GM21717 (cell line): ENCODE results near the gene MRPL51.
"Not testable (repeated sequence)": the region's sequence is repeated elsewhere in the genome, so short reads cannot be mapped to it uniquely, and the experiment has no call there.

ENCODE experiments used
- ATAC-seq: cut with Tn5 transposase; IDR thresholded peaks from one replicate; pipeline ENCODE4 v1.9.1; 2021; ENCODE audit warnings: mild to moderate bottlenecking, moderate library complexity; ENCODE audit not compliant: unreplicated experiment

The MRPL51 gene

GRCh38 chr12:6489449-6489848 lies 3.6 kb downstream of the MRPL51 start:
- no peak for ATAC-seq

GRCh38 chr12:6488240-6488639 lies 4.8 kb downstream of the MRPL51 start:
- ATAC-seq, result no peak

GRCh38 chr12:6478416-6478815 lies 14.6 kb downstream of the MRPL51 start:
- no peak for ATAC-seq

GRCh38 chr12:6477601-6478377 lies 15.3 kb downstream of the MRPL51 start:
- ATAC-seq, result not testable (repeated sequence)

GRCh38 chr12:6476489-6476888 lies 16.6 kb downstream of the MRPL51 start:
- no peak for ATAC-seq

GRCh38 chr12:6475233-6475975 lies 17.7 kb downstream of the MRPL51 start:
- ATAC-seq, result not testable (repeated sequence)

GRCh38 chr12:6472491-6472890 lies 20.6 kb downstream of the MRPL51 start:
- no peak for ATAC-seq

- ATAC-seq, result no peak
Measured at GRCh38 chr12:6471989-6472360, 21.1 kb downstream of the MRPL51 start.

GRCh38 chr12:6470375-6471163 lies 22.5 kb downstream of the MRPL51 start, which contains the start of gene VAMP1:
Gene VAMP1, minus strand, starts transcription at chr12:6470677. Its CDS starts 146 bp downstream, at chr12:6470531.
- ATAC-seq, result peak; percentile 89

- ATAC-seq, result peak; percentile 3
Measured at GRCh38 chr12:6469609-6470374, 23.3 kb downstream of the MRPL51 start.

GRCh38 chr12:6469092-6469491 lies 24.0 kb downstream of the MRPL51 start:
- no peak for ATAC-seq

GRCh38 chr12:6468283-6468575 lies 24.8 kb downstream of the MRPL51 start:
- ATAC-seq, result no peak

- not testable (repeated sequence) for ATAC-seq
Measured at GRCh38 chr12:6467571-6468282, 25.3 kb downstream of the MRPL51 start.

- ATAC-seq, result not testable (repeated sequence)
Measured at GRCh38 chr12:6466751-6467150, 26.3 kb downstream of the MRPL51 start.

- ATAC-seq, result no peak
Measured at GRCh38 chr12:6466184-6466573, 26.9 kb downstream of the MRPL51 start.

GRCh38 chr12:6465467-6466183 lies 27.4 kb downstream of the MRPL51 start:
- no peak for ATAC-seq

- no peak for ATAC-seq
Measured at GRCh38 chr12:6464531-6464930, 28.5 kb downstream of the MRPL51 start.

- no peak for ATAC-seq
Measured at GRCh38 chr12:6463858-6464257, 29.2 kb downstream of the MRPL51 start.

GRCh38 chr12:6463216-6463615 lies 29.8 kb downstream of the MRPL51 start:
- ATAC-seq, result no peak
